ENCODE data around the gene DYNLL2.

The DYNLL2 gene

GRCh38 chr17:58112970-58113631 is 29.9 kb downstream of the DYNLL2 start:
- peak; percentile 81 for DNase-seq (ENCODE audit: low spot score)
- no CpG with 5 or more reads among the region's 17 CpGs for WGBS, 2 donors (ENCODE audit: extremely low coverage in 2 of 2, insufficient read length in 2 of 2, insufficient replicate concordance in 1 of 2)

GRCh38 chr17:58113947-58114346 is 30.7 kb downstream of the DYNLL2 start:
- Histone ChIP-seq H2BK12ac (ENCODE audit: low read length) (no peak overlapping the region), H2AFZ (ENCODE audit: low read length) (no peak overlapping the region), H3K27ac (replicated peaks; ENCODE audit: low read length) (no peak overlapping the region), H3K27me3 (ENCODE audit: control insufficient read depth in 3 of 3, insufficient read depth in 3 of 3, low read depth in 1 of 3, low read length in 3 of 3) (peaks cover 0 to 28% (median 4%) of the 10 kb centered on the region in 3 experiments), H2BK5ac (ENCODE audit: low read length) (no peak overlapping the region), H3K4me2 (ENCODE audit: insufficient read depth, low read length, poor library complexity, severe bottlenecking) (no peak overlapping the region), H2AK5ac (ENCODE audit: low read depth, low read length) (no peak overlapping the region), H3K79me1 (ENCODE audit: low read depth, low read length) (no peaks in the 10 kb centered on the region), H3K4me1 (ENCODE audit: control insufficient read depth in 2 of 2, insufficient read depth in 1 of 2, low read depth in 1 of 2, low read length in 2 of 2) (no peaks in the 10 kb centered on the region), H3K9me3 (replicated peaks in 1 of 2; ENCODE audit: control insufficient read depth in 2 of 2, insufficient read depth in 1 of 2, low read depth in 1 of 2, low read length in 2 of 2) (peaks cover 0 to 3% of the 10 kb centered on the region in 2 donors), H4K8ac (ENCODE audit: low read depth, low read length) (no peak overlapping the region), H3K18ac (ENCODE audit: low read length) (no peak overlapping the region), H3K23ac (ENCODE audit: low read depth, low read length, poor library complexity) (no peak overlapping the region), H3K9ac (ENCODE audit: low read depth, low read length, poor library complexity) (no peak overlapping the region), H3K14ac (ENCODE audit: low read length) (no peak overlapping the region), H4K91ac (ENCODE audit: low read depth, low read length, poor library complexity) (no peak overlapping the region), H2BK120ac (ENCODE audit: low read depth, low read length) (no peak overlapping the region), H2BK15ac (ENCODE audit: low read length) (no peak overlapping the region), H3K4ac (ENCODE audit: low read length) (no peak overlapping the region), H3K36me3 (replicated peaks in 1 of 2; ENCODE audit: control insufficient read depth in 2 of 2, insufficient read depth in 2 of 2, low read length in 2 of 2) (no peaks in the 10 kb centered on the region), H3K4me3 (ENCODE audit: low read length in 2 of 2) (no peak overlapping the region)
- WGBS, 2 donors (ENCODE audit: extremely low coverage in 2 of 2, insufficient read length in 2 of 2, insufficient replicate concordance in 1 of 2) = no CpG with 5 or more reads among the region's 4 CpGs
- no peak for DNase-seq (ENCODE audit: low spot score)

More at GRCh38 chr17:58112970-58113631, 29.9 kb downstream of the DYNLL2 start:
- Histone ChIP-seq H3K9ac (ENCODE audit: low read depth, low read length, poor library complexity) (no peak overlapping the region), H3K4me2 (ENCODE audit: insufficient read depth, low read length, poor library complexity, severe bottlenecking) (no peak overlapping the region), H2BK12ac (ENCODE audit: low read length) (no peak overlapping the region), H2BK5ac (ENCODE audit: low read length) (no peak overlapping the region), H2BK15ac (ENCODE audit: low read length) (no peak overlapping the region), H3K9me3 (replicated peaks in 1 of 2; ENCODE audit: control insufficient read depth in 2 of 2, insufficient read depth in 1 of 2, low read depth in 1 of 2, low read length in 2 of 2) (peaks cover 0 to 3% of the 10 kb centered on the region in 2 donors), H2AK5ac (ENCODE audit: low read depth, low read length) (no peak overlapping the region), H3K36me3 (replicated peaks in 1 of 2; ENCODE audit: control insufficient read depth in 2 of 2, insufficient read depth in 2 of 2, low read length in 2 of 2) (no peaks in the 10 kb centered on the region), H2BK120ac (ENCODE audit: low read depth, low read length) (no peak overlapping the region), H4K91ac (ENCODE audit: low read depth, low read length, poor library complexity) (no peak overlapping the region), H3K23ac (ENCODE audit: low read depth, low read length, poor library complexity) (no peak overlapping the region), H3K14ac (ENCODE audit: low read length) (no peak overlapping the region), H3K4ac (ENCODE audit: low read length) (no peak overlapping the region), H2AFZ (ENCODE audit: low read length) (peak overlapping the region; percentile 13), H3K4me1 (ENCODE audit: control insufficient read depth in 2 of 2, insufficient read depth in 1 of 2, low read depth in 1 of 2, low read length in 2 of 2) (no peaks in the 10 kb centered on the region), H4K8ac (ENCODE audit: low read depth, low read length) (no peak overlapping the region), H3K79me1 (ENCODE audit: low read depth, low read length) (no peaks in the 10 kb centered on the region), H3K27ac (replicated peaks; ENCODE audit: low read length) (no peak overlapping the region), H3K18ac (ENCODE audit: low read length) (peak overlapping the region; percentile 49), H3K27me3 (ENCODE audit: control insufficient read depth in 3 of 3, insufficient read depth in 3 of 3, low read depth in 1 of 3, low read length in 3 of 3) (peaks cover 0 to 28% (median 4%) of the 10 kb centered on the region in 3 experiments), H3K4me3 (ENCODE audit: low read length in 2 of 2) (no peak overlapping the region)

GRCh38 chr17:58117382-58117781 is 34.2 kb downstream of the DYNLL2 start:
- Histone ChIP-seq H4K8ac (ENCODE audit: low read depth, low read length) (no peak overlapping the region), H3K36me3 (replicated peaks in 1 of 2; ENCODE audit: control insufficient read depth in 2 of 2, insufficient read depth in 2 of 2, low read length in 2 of 2) (no peaks in the 10 kb centered on the region)
- no CpG with 5 or more reads among the region's 5 CpGs for WGBS, 2 donors (ENCODE audit: extremely low coverage in 2 of 2, insufficient read length in 2 of 2, insufficient replicate concordance in 1 of 2)

GRCh38 chr17:58119491-58119890 is 36.3 kb downstream of the DYNLL2 start:
- H3K4me2 ChIP-seq (ENCODE audit: insufficient read depth, low read length, poor library complexity, severe bottlenecking) = no peak overlapping the region
- no peak overlapping the region for H4K91ac ChIP-seq (ENCODE audit: low read depth, low read length, poor library complexity)
- no peak overlapping the region for H2BK5ac ChIP-seq (ENCODE audit: low read length)
- no peak overlapping the region for H3K27ac ChIP-seq (replicated peaks; ENCODE audit: low read length)
- DNase-seq (ENCODE audit: low spot score) = no peak
- no peak overlapping the region for H3K14ac ChIP-seq (ENCODE audit: low read length)
- no peak overlapping the region for H4K8ac ChIP-seq (ENCODE audit: low read depth, low read length)
- no peak overlapping the region for H2BK15ac ChIP-seq (ENCODE audit: low read length)
- H3K27me3 ChIP-seq (ENCODE audit: control insufficient read depth in 3 of 3, insufficient read depth in 3 of 3, low read depth in 1 of 3, low read length in 3 of 3) = peaks cover 0 to 17% (median 4%) of the 10 kb centered on the region in 3 experiments
- H2AK5ac ChIP-seq (ENCODE audit: low read depth, low read length) = no peak overlapping the region
- no peak overlapping the region for H3K18ac ChIP-seq (ENCODE audit: low read length)
- H3K79me1 ChIP-seq (ENCODE audit: low read depth, low read length) = no peaks in the 10 kb centered on the region
- peaks cover 0 to 3% of the 10 kb centered on the region in 2 donors for H3K9me3 ChIP-seq (replicated peaks in 1 of 2; ENCODE audit: control insufficient read depth in 2 of 2, insufficient read depth in 1 of 2, low read depth in 1 of 2, low read length in 2 of 2)
- no peaks in the 10 kb centered on the region for H3K36me3 ChIP-seq (replicated peaks in 1 of 2; ENCODE audit: control insufficient read depth in 2 of 2, insufficient read depth in 2 of 2, low read length in 2 of 2)
- no peak overlapping the region for H2BK120ac ChIP-seq (ENCODE audit: low read depth, low read length)
- H3K4me3 ChIP-seq (ENCODE audit: low read length in 2 of 2) = no peak overlapping the region
- H2AFZ ChIP-seq (ENCODE audit: low read length) = no peak overlapping the region
- no peak overlapping the region for H2BK12ac ChIP-seq (ENCODE audit: low read length)
- no peaks in the 10 kb centered on the region for H3K4me1 ChIP-seq (ENCODE audit: control insufficient read depth in 2 of 2, insufficient read depth in 1 of 2, low read depth in 1 of 2, low read length in 2 of 2)
- no peak overlapping the region for H3K23ac ChIP-seq (ENCODE audit: low read depth, low read length, poor library complexity)
- no peak overlapping the region for H3K9ac ChIP-seq (ENCODE audit: low read depth, low read length, poor library complexity)
- H3K4ac ChIP-seq (ENCODE audit: low read length) = no peak overlapping the region
- WGBS, 2 donors (ENCODE audit: extremely low coverage in 2 of 2, insufficient read length in 2 of 2, insufficient replicate concordance in 1 of 2) = no CpG with 5 or more reads among the region's 3 CpGs

More at GRCh38 chr17:58117382-58117781, 34.2 kb downstream of the DYNLL2 start:
- H3K9me3 ChIP-seq (replicated peaks in 1 of 2; ENCODE audit: control insufficient read depth in 2 of 2, insufficient read depth in 1 of 2, low read depth in 1 of 2, low read length in 2 of 2) = peaks cover 0 to 3% of the 10 kb centered on the region in 2 donors
- H3K27ac ChIP-seq (replicated peaks; ENCODE audit: low read length) = no peak overlapping the region
- no peak overlapping the region for H2AK5ac ChIP-seq (ENCODE audit: low read depth, low read length)
- peaks cover 0 to 26% (median 4%) of the 10 kb centered on the region in 3 experiments for H3K27me3 ChIP-seq (ENCODE audit: control insufficient read depth in 3 of 3, insufficient read depth in 3 of 3, low read depth in 1 of 3, low read length in 3 of 3)
- no peak for DNase-seq (ENCODE audit: low spot score)
- no peaks in the 10 kb centered on the region for H3K4me1 ChIP-seq (ENCODE audit: control insufficient read depth in 2 of 2, insufficient read depth in 1 of 2, low read depth in 1 of 2, low read length in 2 of 2)
- H3K4me3 ChIP-seq (ENCODE audit: low read length in 2 of 2) = no peak overlapping the region
- no peak overlapping the region for H2AFZ ChIP-seq (ENCODE audit: low read length)
- no peak overlapping the region for H3K9ac ChIP-seq (ENCODE audit: low read depth, low read length, poor library complexity)
- H4K91ac ChIP-seq (ENCODE audit: low read depth, low read length, poor library complexity) = no peak overlapping the region
- no peak overlapping the region for H3K4ac ChIP-seq (ENCODE audit: low read length)
- H3K23ac ChIP-seq (ENCODE audit: low read depth, low read length, poor library complexity) = peak overlapping the region; percentile 44
- H3K14ac ChIP-seq (ENCODE audit: low read length) = no peak overlapping the region
- H3K4me2 ChIP-seq (ENCODE audit: insufficient read depth, low read length, poor library complexity, severe bottlenecking) = no peak overlapping the region
- no peak overlapping the region for H2BK5ac ChIP-seq (ENCODE audit: low read length)
- peak overlapping the region; percentile 19 for H3K18ac ChIP-seq (ENCODE audit: low read length)
- no peaks in the 10 kb centered on the region for H3K79me1 ChIP-seq (ENCODE audit: low read depth, low read length)
- no peak overlapping the region for H2BK15ac ChIP-seq (ENCODE audit: low read length)
- no peak overlapping the region for H2BK12ac ChIP-seq (ENCODE audit: low read length)
- H2BK120ac ChIP-seq (ENCODE audit: low read depth, low read length) = no peak overlapping the region
